Stimulated activated CD4-positive, alpha-beta T cell treated with anti-CD3 and anti-CD28 coated beads, Interleukin-4, amount 100 ng/mL, for 48 hours (primary cell): ENCODE measurements around the gene MBIP.
"Not testable (repeated sequence)": the region's sequence is repeated elsewhere in the genome, so short reads cannot be mapped to it uniquely, and the experiment has no call there.

Experiments used
- DNase-seq, 2 donors: peaks; one replicate each; pipeline ENCODE4 v3.0.0-alpha.2; 2020; ENCODE audit warnings: low read depth in 2 of 2

Gene MBIP

GRCh38 chr14:36320200-36320896 lies at the start of gene MBIP:
Gene MBIP (minus strand): TSS chr14:36320637. CDS start chr14:36320588, 49 bp downstream.
- DNase-seq = peak; percentile 81 to 87

DNA sequence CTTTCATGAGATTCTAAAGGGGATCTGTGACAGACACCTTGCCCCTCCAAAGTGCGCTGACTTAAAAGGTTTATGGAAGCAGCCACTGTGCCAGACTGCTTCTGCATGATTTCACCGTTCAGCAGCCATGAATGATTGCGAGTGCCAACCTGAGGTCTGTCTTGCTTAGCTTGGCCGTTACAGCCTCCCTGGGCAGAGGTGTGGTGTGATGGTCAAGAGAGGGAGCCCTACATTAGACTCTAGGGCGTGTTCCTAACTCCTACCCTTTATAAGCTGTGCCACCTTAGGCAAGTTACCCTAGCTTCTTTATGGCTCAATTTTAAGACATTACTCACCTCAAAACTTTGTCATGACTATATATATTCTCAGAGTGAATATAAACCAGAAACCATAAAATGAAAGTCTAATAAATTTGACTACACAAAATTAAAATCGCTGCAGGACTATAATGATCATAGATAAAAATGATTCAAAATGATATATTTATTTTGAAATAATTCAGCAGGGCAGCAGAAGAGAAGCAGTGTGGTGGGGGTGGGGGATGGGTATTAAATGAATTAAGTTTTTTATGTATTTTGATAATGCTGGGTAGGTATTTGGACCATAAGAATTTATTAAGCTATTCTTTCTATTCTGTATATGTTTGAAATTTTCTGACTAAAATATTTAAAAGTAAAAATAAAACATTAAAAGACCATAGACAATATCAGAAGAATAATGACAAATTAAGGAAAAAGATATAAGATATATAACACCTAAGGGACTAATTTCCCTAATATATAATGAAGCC lies 47.7 kb upstream of the MBIP start:
- DNase-seq = no peak

DNA sequence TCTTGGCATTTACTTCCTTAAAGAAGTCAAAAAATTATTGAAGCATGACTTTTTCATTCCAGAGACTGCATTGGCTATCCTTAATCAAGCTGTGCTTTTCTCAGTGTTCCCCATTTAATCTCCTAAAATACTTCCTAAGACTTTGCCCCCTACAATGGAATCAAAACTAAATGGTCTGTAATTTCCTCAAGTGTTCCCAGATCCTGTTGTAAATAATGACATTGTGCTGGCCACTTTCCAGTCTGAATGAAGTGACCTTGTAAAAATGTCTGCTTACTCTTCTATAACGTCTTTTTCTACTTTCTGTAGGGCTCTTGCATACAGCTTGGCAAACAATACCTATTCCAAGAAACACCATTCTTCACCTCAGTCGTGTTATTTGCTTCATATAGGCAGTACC lies 45.3 kb upstream of the MBIP start:
- DNase-seq = no peak

GRCh38 chr14:36363704-36364103 lies 43.3 kb upstream of the MBIP start:
- DNase-seq = no peak

- no peak for DNase-seq
Observed at GRCh38 chr14:36362648-36363047, 42.2 kb upstream of the MBIP start.

- no peak for DNase-seq
Observed at GRCh38 chr14:36361210-36361853, 40.9 kb upstream of the MBIP start.

GRCh38 chr14:36356862-36357261 lies 36.4 kb upstream of the MBIP start:
- no peak for DNase-seq

DNA sequence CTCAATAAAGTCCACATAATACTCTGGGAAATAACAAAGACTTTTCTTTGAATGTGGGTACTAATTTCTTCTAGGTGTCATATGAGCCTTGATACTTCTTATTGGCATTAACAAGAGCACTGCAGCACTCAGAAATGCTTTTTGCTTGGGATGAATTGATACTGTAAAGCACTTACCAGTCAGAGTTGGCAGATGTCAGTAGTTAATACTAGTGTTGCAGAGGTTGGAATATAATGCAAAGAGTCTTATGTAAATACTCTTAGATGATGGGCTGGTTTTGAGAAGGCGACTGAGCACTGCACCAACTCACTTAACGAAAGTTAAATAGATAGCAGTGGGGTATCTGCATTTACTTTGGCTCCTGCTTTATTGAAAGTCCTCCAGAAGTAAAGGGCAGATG lies 25.6 kb upstream of the MBIP start:
- no peak for DNase-seq

- DNase-seq = no peak
Observed at GRCh38 chr14:36344211-36344610, 23.8 kb upstream of the MBIP start.

DNA sequence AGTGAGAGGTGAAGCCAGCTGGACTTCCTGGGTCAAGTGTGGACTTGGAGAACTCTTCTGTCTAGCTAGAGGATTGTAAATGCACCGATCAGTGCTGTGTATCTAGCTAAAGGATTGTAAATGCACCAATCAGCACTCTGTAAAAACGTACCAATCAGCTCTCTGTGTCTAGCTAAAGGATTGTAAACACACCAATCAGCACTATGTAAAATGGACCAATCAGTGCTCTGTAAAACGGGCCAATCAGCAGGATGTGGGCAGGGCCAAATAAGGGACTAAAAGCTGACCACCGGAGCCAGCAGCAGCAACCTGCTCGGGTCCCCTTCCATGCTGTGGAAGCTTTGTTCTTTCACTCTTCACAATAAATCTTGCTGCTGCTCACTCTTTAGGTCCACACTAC lies 21.4 kb upstream of the MBIP start:
- not testable (repeated sequence) for DNase-seq

DNA sequence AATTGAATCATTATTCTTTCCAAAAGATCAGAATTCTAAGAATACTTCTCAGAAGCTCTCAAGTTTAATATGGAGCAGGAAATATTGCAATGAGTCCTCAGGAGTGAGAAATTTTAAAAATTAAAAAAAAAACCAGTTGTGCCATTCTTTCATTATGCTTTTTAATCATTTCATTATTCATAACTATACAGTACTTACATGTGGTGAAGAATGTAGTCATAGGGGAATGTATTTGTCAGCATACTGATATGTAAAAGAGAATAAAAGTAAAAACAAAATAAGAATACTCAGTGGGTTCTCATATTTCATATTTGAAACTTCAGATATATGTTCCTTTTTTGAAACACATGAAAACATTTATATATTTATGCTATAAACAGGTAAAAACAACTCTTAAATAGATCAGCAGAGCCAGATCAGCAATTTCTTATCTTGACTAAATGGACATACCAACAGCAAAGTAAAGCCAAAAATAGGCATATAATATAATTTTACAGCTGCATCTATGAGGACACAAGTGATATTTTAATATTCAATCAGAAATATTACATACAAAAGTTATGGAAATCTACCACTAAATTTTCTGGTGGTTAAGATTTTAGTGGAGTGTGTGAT lies 19.9 kb upstream of the MBIP start:
- DNase-seq = no peak

GRCh38 chr14:36339816-36340215 lies 19.4 kb upstream of the MBIP start:
- DNase-seq = no peak

- DNase-seq = no peak
Observed at GRCh38 chr14:36333119-36333518, 12.7 kb upstream of the MBIP start.

DNA sequence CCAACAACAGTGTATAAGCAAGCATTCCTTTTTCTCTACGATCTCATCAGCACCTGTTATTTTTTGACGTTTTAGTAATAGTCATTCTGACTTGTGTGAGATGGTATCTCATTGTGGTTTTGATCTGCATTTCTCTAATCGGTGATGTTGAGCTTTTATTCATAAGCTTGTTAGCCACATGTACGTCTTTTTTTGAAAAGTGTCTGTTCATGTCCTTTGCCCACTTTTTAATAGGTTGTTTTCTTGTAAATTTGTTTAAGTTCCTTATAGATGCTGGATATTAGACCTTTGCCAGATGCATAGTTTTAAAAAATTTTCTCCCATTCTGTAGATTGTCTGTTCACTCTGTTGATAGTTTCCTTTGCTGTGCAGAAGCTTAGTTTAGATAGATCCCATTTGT lies 7.1 kb upstream of the MBIP start:
- not testable (repeated sequence) for DNase-seq

GRCh38 chr14:36325853-36326252 lies 5.4 kb upstream of the MBIP start:
- no peak for DNase-seq

- no peak for DNase-seq
Observed at GRCh38 chr14:36324897-36325296, 4.5 kb upstream of the MBIP start.

DNA sequence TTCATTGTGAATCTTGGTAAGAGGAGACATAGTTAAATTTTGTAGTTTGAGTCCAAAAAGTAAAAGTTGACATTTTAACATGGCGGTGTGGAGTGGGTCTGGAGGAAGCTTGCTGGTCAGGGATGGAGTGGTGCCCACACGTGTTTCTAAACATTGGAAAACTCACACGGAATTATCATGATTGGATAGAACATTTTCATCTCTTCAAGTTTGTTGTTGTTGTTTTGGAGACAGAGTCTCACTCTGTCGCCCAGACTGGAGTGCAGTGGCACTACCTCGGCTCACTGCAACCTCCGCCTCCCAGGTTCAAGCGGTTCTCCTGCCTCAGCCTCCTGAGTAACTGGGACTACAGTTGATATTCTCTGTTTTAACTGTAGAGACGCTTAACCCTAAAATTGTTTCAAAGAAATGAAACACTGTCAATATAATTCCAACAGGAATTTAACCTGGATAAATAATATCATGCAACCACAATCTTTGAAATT lies 502 bp upstream of the MBIP start:
- no peak for DNase-seq

- DNase-seq = no peak
Observed at GRCh38 chr14:36319899-36320199, 588 bp downstream of the MBIP start.

DNA sequence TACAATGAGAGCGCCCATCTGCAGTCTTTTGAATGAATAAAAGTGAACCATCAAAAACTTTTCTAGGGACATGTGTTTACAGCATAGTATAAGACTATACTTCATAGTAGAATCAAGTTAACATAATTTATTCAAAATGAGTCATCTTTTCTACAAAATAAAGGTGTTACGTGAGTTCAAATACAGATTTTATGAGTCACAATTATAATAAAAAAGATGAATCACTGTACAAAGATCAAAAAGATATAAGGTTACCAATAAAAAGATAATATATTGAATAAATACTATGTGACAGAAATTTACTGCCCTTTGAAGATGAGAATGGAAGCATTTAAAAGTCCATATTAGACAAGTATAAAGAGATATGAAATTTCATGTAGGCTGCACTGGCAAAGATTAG lies 2.8 kb downstream of the MBIP start:
- DNase-seq = no peak

GRCh38 chr14:36316131-36316530 lies 4.3 kb downstream of the MBIP start:
- DNase-seq = no peak

DNA sequence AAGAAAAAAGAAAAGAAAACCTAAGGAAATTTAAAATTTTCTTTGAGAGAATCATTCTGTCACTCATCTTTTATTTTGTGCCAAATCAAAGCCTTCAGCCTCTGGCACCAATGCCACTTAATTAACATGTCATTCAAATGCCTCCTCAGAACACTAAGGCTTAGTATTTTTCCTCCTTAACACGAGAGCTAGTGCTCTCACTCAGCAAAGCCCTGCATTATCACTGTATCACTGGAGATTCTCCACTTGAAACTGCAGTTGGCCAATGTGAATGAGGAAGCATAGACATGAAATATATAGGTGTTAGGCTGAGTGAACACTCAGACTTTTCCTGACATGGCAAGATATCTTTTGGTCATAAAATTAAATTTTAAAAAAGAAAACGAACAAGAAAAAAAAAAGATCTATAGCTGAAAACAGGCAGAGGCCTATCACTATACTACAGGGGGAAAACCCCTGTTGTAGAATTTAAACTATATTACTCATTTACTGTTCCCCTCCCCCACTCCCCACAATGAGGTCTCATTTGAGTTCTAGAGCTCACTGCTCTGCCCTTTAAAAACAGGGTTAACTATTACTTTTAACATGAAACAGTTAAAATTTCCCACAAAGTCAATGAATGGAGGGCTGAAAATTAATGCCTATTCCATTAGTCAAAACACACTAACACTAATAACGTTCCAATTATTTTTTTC lies 5.1 kb downstream of the MBIP start:
- peak; percentile 12 to 30 for DNase-seq

GRCh38 chr14:36313898-36314297 lies 6.5 kb downstream of the MBIP start:
- DNase-seq = no peak
